GM10248 (cell line): ENCODE data around the gene SKIC3.

Experiments used
- CTCF ChIA-PET: fragments of 300-600 bp; sonication (Branson Sonifier 250); formaldehyde crosslinking; extraction: SDS; loops from one replicate; lab custom pipeline; 2021; ENCODE audit warnings: antibody characterized with exemption; lab: Yijun Ruan, JAX
- POLR2A ChIA-PET: fragments of 350-650 bp; sonication (Branson Sonifier 250); formaldehyde crosslinking; extraction: SDS; loops from one replicate; lab custom pipeline; 2020; ENCODE audit warnings: antibody characterized with exemption; lab: Yijun Ruan, JAX
- DNase-seq: peaks from one replicate; pipeline ENCODE4 v3.0.0; 2012; ENCODE audit errors: extremely low spot score
- CTCF ChIP-seq: IDR thresholded peaks from 2 replicates; pipeline ENCODE4 v1.5.1; 2012; ENCODE audit warnings: mild to moderate bottlenecking, low read depth; ENCODE audit errors: extremely low read depth, missing control alignments, control extremely low read depth

Gene SKIC3

GRCh38 chr5:95583992-95584391, 29.2 kb upstream of the SKIC3 start:
- no peak for DNase-seq
- POLR2A ChIA-PET: no interaction called here
- no peak for TF ChIP-seq CTCF
- CTCF ChIA-PET: interaction anchor here (1.7 kb wide), 1 partner anchor 11 kb away, joined by 3 read pairs; no protein-coding TSS in a partner anchor

GRCh38 chr5:95581576-95581975, 26.8 kb upstream of the SKIC3 start:
- CTCF ChIA-PET: no interaction called here
- no peak for DNase-seq
- TF ChIP-seq CTCF: no peak
- POLR2A ChIA-PET: no interaction called here

GRCh38 chr5:95572016-95572415, 17.2 kb upstream of the SKIC3 start:
- no peak for TF ChIP-seq CTCF
- CTCF ChIA-PET: interaction anchor here (1.4 kb wide), 1 partner anchor 10 kb away, joined by 3 read pairs; no protein-coding TSS in a partner anchor
- POLR2A ChIA-PET: no interaction called here
- no peak for DNase-seq

GRCh38 chr5:95565280-95565920, 10.6 kb upstream of the SKIC3 start:
- CTCF ChIA-PET: interaction anchor here (0.7 to 2.6 kb wide), 5 partner anchors 11 to 99 kb away, joined by 3 to 12 read pairs (median 5); partner anchors contain the start of gene RFESD
- DNase-seq: no peak
- no peak for TF ChIP-seq CTCF
- POLR2A ChIA-PET: no interaction called here

GRCh38 chr5:95564450-95564849, 9.7 kb upstream of the SKIC3 start:
- DNase-seq: no peak
- POLR2A ChIA-PET: no interaction called here
- CTCF ChIA-PET: interaction anchor here (0.7 to 2.6 kb wide), 6 partner anchors 10 to 100 kb away, joined by 3 to 12 read pairs (median 4); partner anchors contain the start of genes ARSK, RFESD and SKIC3
- no peak for TF ChIP-seq CTCF

- no peak for DNase-seq
- no peak for TF ChIP-seq CTCF
- ChIA-PET CTCF (interaction anchor here (1.1 to 2.6 kb wide), 2 partner anchors 13 to 41 kb away, joined by 3 to 12 read pairs; no protein-coding TSS in a partner anchor), POLR2A (no interaction called here)
Observed at GRCh38 chr5:95563367-95563766, 8.6 kb upstream of the SKIC3 start.

- ChIA-PET POLR2A (no interaction called here), CTCF (no interaction called here)
- no peak for TF ChIP-seq CTCF
- no peak for DNase-seq
Observed at GRCh38 chr5:95562282-95562681, 7.5 kb upstream of the SKIC3 start.
